Measurements from ENCODE around the gene ZBP1.

Gene ZBP1

DNA sequence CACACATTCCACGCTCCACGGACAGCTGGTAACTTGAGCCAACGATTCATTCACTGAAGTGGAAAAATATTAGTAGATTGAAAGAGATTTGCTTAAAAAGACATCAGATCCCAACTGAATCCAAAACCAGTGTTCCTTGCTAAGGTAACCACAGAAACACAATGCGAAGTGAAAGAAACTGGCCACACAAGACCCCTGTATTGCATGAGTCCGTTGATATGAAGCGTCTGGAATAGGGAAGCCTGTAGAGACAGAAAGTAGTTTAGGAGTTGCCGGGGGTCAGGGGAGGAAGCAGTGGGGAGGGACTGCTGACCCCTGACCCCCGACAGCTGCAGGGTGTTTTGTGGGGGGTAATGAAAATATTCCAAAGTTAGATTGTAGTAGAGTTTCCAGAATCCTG, 49.3 kb downstream of the ZBP1 start:
- no peak for DNase-seq (ENCODE audit: low spot score)

DNA sequence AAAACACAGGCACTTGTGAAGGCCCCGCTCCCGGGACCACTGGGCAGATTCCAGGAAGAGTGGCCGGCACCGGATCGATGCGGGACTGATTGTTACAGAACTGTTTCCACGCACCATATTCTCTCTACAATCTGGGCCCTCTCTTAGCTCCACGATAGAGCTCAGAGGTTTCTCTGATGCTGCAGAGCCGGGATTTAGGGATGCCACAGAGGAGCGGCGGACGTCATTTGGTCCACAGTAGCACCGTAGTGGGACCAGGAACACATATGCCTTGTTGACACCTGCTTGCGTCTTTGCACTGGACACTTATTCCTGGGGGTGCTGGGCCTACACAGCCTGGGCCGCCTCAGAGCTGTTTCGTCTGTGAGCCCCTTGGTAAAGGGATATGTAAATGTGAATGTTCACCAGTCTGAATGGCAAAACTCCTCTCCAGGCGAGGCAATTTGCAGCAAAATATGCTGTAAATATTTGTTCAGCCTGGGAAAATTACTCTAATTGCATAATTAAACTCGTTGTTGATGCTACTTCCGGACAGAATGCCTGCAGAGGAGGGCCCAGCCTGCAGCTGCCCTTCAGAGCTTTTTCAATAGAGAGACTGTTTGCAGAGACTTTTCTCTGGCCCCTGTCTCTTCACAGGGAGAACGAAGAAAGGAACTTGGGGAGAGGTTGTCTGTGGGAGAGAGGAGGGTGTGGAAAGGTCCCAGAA, 49.9 kb downstream of the ZBP1 start:
- no peak for DNase-seq (ENCODE audit: low spot score)

DNA sequence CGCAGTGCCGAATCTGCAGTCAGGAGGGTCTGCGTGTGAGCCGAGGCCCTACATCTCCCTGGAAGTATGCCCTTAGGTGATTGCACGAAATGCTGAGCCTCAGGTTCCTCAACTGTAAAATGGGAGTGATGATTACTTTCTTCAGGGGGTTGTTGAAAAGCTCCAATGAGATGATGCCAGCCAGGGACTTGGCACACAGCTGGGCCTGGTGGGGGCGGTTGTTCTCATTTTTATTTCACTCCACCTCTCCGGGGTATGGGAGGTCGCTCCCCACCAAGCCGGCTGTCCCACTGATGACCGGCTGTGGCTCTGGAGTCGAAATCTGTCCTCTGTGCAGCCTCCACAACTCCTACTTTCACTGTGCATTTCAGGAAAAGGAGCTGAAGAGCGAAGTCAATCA, 51.3 kb downstream of the ZBP1 start:
- no peak for DNase-seq (ENCODE audit: low spot score)

DNA sequence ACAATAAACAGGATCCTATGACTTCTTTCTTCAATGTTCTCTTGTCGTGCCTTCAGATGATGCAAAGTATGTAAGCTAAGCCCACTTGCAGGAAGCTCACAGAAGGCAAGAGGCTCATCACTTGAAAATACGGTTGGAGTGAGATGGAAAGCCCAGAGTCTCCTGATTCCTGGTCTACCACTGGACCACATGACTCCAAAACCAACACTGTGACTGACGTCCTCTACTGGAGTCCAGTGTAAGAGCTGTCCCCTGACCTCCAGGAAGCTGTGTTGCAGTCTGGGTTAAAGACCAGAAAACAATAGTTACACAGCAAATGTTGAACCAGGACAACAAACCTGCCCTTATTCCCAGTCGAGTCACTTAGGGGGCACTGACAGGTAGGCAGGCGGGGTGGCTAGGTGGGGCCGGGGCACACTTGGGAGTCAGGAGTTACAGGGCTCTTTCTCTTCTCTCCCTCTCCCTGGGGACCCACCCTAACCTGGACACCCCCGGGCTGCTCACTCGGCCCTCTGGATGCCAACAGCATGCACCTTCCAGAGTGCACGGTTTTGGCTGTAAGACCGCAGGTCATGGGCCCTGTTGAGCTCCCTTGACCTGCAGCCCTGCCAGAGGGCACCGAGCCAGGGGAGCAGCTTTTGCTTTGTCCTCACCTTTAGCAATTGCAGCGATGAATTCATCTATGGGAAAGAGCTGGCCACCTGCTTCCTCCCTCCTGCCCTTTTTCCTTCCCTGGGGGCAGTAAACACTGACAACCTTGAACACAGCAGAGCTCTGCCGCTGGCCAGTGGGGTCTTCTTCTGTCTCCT, 51.9 kb downstream of the ZBP1 start:
- no peak for DNase-seq (ENCODE audit: low spot score)

DNA sequence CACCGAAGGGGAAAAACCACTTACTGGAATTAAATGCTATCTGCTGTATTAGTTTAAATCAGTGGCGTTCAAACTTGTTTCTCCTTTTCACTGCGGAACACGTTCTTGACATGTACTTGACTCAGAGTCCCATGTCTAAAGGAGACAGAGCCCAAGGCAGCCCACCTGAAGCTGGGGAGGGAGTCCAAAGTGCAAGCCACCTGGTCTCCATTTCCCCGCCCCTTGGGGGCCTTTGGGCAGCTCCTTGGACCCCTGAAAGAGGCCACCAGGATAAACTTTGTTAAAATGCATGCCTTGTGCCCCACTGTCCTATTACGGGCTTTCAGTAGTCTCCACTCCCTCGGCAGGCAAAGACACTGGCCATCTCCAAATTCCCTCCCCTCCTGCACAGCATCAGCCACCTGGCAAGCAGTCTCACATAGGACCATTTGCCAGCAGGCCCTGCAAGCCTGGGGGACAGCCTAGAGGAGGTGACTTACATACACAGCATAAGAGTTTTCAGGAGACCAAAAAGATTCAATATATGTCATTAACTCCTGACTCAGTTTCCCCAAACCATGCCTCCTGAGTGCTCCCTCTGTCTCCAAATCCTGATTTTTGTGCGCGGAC, 52.7 kb downstream of the ZBP1 start:
- no peak for DNase-seq (ENCODE audit: low spot score)

- DNase-seq (ENCODE audit: low spot score) = no peak
These were observed 53.3 kb downstream of the ZBP1 start for GRCh38 chr20:57566803-57567459.

DNA sequence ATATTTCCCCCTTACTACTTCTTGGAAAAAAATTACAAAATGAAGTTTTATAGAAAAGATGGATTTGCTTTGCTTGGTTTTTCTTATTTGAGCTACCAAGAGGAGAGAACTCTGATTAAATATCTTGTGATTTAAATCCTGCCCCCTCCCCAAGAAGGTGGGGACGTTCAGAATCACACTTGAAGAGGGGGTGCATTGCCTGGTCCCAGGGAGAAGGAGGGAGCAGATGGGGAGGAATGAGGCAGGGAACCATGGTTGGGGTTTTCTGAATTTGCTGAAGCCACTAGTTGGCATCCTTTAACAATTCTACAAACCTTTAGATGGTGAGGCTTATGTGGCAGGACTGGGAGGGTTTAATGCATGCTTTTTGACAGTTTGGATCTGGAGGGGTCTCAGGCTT, 53.8 kb downstream of the ZBP1 start:
- no peak for DNase-seq (ENCODE audit: low spot score)

DNA sequence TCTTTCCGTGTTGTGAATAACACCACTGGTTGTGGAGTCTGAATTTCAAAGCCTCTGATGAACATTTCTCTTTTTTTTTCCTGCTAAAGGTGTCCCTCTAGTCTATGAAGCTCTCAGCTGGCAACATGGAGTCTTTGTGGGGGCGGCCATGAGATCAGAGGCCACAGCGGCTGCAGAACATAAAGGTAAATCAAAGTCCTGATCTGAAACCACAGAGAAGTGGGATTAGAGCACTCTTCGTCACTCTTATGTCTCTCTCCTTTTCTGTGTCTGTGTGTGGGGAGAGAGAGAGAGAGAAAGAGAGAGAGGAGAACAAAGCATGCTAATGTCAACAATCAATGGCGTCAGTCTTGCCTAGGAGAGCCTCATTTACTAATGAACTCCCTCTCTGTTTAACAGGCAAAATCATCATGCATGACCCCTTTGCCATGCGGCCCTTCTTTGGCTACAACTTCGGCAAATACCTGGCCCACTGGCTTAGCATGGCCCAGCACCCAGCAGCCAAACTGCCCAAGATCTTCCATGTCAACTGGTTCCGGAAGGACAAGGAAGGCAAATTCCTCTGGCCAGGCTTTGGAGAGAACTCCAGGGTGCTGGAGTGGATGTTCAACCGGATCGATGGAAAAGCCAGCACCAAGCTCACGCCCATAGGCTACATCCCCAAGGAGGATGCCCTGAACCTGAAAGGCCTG, 55.1 kb downstream of the ZBP1 start:
- no peak for DNase-seq (ENCODE audit: low spot score)

GRCh38 chr20:57564180-57564802, 55.9 kb downstream of the ZBP1 start:
- DNase-seq (ENCODE audit: low spot score) = no peak

DNA sequence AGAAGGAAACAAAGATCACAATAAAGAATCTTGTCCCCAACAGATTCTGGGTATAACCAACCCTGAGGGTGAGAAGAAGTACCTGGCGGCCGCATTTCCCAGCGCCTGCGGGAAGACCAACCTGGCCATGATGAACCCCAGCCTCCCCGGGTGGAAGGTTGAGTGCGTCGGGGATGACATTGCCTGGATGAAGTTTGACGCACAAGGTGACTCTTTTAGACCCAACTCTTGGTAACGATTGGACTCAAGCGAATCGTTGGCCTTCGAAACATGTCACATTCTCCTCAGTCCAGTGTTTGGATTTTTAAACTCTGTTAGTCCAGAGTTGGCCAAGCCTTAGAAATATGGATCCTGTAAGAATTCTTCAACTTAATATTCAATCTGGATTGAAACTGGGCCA, 56.7 kb downstream of the ZBP1 start:
- no peak for DNase-seq (ENCODE audit: low spot score)

DNA sequence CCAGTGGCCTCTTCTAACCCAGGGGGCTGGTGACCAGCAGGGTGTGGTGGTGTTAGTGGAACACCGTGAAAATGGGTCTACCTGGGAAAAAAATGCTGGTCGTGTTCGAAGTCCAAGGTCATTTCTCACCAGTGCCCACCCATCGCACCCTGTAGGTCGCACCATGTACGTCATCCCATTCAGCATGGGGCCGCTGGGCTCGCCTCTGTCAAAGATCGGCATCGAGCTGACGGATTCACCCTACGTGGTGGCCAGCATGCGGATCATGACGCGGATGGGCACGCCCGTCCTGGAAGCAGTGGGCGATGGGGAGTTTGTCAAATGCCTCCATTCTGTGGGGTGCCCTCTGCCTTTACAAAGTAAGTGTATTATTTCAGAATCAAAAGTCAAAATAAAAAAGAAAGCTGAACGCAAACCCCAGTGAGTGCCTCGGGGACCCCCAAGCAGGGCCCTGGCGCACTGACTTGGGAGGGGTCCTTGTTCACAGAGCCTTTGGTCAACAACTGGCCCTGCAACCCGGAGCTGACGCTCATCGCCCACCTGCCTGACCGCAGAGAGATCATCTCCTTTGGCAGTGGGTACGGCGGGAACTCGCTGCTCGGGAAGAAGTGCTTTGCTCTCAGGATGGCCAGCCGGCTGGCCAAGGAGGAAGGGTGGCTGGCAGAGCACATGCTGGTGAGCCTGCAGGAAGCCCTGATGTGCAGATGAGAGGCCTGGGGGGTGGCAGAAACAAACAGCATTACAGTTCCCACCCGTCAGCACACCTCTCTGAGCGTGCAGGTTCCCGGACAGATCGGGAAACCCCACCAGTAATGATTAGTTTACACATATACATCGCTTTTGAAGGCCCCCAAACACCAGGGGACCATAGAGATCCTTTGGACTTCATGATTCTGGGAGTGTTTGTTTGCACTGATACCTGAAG, 57.4 kb downstream of the ZBP1 start:
- no peak for DNase-seq (ENCODE audit: low spot score)

GRCh38 chr20:57561356-57562279, 58.6 kb downstream of the ZBP1 start:
- DNase-seq (ENCODE audit: low spot score) = no peak

DNA sequence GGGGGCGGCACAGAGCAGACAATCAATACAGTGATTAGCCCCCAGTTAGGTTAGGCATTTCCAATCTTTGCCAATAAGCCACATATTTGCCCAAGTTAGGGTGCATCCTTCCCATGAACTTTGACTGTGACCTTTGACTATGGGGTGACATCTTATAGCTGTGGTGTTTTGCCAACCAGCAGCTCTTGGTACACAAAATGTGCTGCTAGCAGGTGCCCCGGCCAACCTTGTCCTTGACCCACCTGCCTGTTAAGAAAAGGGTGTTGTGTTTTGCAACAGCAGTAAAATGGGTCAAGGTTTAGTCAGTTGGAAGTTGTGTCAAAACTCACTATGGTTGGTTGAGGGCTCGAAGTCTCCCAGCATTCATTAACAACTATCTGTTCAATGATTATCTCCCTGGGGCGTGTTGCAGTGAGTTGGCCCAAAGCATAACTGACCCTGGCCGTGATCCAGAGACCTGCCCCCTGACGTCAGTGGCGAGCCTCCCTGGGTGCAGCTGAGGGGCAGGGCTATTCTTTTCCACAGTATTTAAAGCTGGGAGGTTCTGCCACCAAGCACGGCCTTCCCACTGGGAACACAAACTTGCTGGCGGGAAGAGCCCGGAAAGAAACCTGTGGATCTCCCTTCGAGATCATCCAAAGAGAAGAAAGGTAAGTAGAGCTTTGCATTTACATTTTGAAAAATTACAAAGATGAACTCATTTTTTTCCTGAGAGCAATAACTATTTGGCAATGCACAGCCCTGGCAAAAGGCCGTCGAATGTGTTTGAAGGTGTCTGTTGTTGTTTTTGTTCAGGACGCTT, 59.5 kb downstream of the ZBP1 start, which contains the start of gene PCK1:
PCK1 (plus strand) TSS at position 557 of the 802 bp plus-strand sequence. CDS start 302 bp downstream, outside the sequence.
- no peak for DNase-seq (ENCODE audit: low spot score)

DNA sequence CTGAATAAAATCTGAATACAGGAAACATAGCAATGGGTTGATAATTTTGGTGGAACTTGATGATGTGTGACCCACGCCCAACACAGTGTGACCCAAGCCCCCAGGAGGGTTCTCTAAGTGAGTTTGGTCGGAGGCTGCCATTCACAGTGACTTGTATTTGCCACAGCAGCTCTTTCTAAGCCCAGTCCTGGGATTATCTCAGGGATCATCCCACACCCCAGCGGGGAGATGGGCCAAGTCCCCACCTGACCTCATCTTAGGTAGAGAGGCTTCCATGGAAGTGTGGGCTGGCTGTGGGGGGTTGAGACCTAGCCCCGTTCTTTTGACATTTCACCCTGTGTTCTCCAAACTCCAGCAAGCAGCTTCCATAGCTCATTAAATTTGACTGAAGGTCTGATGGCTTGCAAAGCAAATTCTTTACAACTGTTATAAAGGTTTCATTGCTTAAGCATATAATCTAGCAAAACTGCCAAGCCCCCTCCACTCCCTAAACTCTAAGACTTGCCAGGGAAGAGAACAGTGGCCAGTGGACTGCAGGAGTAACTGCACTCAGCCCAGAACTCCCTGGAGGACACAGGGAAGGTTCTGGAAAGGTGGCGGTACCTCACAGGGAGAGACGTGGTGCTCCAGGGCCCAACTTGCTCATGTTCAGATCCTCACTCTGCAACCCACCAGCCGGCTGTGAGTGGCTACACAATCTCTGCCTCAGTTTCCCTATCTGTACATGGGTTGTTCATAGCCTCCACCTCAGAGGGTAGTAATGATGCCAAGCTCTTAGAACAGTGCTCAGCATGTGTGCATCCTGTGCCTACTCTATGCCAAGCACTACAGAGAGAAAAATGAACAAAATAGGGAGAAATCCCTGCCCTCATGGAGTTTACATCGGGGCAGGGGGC, 60.3 kb downstream of the ZBP1 start:
- no peak for DNase-seq (ENCODE audit: low spot score)

- DNase-seq (ENCODE audit: low spot score) = peak; percentile 12
These were observed 61.0 kb downstream of the ZBP1 start for GRCh38 chr20:57559289-57559634.

DNA sequence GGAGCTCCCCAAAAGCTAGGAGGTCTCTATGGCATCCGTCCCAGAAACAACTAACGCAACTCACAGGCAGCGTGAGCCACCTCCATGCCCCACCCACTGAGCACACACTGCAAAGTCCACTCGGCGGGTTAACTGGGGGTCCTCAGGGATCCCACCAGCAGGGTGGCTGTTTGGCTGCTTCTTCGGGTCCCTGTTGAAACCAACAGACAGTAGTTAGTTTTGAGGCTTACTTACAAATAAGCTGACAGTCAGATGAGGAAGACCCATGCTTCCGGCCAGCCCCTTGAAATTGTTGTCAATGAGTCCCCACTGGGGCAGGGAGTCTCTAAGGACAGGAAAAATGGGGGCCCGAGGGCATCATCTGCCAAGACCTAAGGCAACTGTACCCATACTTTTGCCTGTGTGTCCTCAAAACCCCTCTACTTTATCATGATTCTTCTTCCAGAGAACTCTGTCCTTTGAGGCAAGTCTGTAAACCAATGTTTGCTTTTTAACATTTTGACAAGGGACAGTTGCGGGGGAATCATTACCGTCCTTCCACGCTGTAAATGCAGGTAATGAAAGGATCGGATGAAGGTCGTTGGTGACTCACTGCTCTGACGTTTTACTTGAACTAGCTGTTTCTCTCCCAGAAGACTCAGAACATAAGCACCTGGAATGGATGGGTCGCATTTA, 61.5 kb downstream of the ZBP1 start:
- peak; percentile 3 for DNase-seq (ENCODE audit: low spot score)

All from RKO (cell line).